ENCODE results near the gene CFAP52.
A peak's percentile ranks its signal among the peaks of the same experiment; 100 is the strongest.
"Not testable (repeated sequence)": the region's sequence is repeated elsewhere in the genome, so short reads cannot be mapped to it uniquely, and the experiment has no call there.

CFAP52 gene

GRCh38 chr17:9594065-9594464, 17.6 kb downstream of the CFAP52 start (continued):
- no peak for TF ChIP-seq ZNF341 (tag by site-specific recombination; IDR thresholded peaks at IDR 0.05; ENCODE audit: low read depth)
- no peak for TF ChIP-seq ZSCAN18 (tag by site-specific recombination; IDR thresholded peaks at IDR 0.05)
- no peak for TF ChIP-seq ZNF157 (tag by site-specific recombination; IDR thresholded peaks at IDR 0.05)

- POLR2A ChIA-PET = not testable (repeated sequence)
- CTCF ChIA-PET = interaction anchor here (0.5 to 3.1 kb wide), 3 partner anchors 20 to 232 kb away, joined by 3 to 9 read pairs (median 3); no protein-coding TSS in a partner anchor
Observed at GRCh38 chr17:9597638-9598037, 21.2 kb downstream of the CFAP52 start.

GRCh38 chr17:9598661-9599060, 22.2 kb downstream of the CFAP52 start:
- H3K36me3 ChIP-seq (ENCODE audit: control insufficient read depth in 2 of 2, insufficient read depth in 1 of 2, low read length in 2 of 2) = no peaks in the 10 kb centered on the region
- CTCF ChIA-PET = no interaction called here
- no peak overlapping the region for H3K27ac ChIP-seq (ENCODE audit: extremely low read depth, low read depth, low read length)
- H3K4me3 ChIP-seq (ENCODE audit: low read depth, low read length) = no peak overlapping the region
- POLR2A ChIA-PET = no interaction called here
- no peaks in the 10 kb centered on the region for H3K4me1 ChIP-seq (ENCODE audit: control insufficient read depth, insufficient read depth, low read length)
- no peaks in the 10 kb centered on the region for H3K9me3 ChIP-seq (ENCODE audit: control insufficient read depth, insufficient read depth, low read depth, low read length)
- TF ChIP-seq PRDM4 (tag by site-specific recombination; IDR thresholded peaks at IDR 0.05) (no peak), ZNF274 (IDR thresholded peaks at IDR 0.05; ENCODE audit: low read length) (no peak), ZNF274 (tag by site-specific recombination; IDR thresholded peaks at IDR 0.05; ENCODE audit: borderline replicate concordance) (no peak), RBAK (tag by site-specific recombination; IDR thresholded peaks at IDR 0.05) (no peak), TSHZ1 (tag by site-specific recombination; IDR thresholded peaks at IDR 0.05; ENCODE audit: borderline replicate concordance) (no peak), KLF1 (tag by site-specific recombination; IDR thresholded peaks at IDR 0.05) (no peak), PRDM6 (tag by site-specific recombination; IDR thresholded peaks at IDR 0.05) (no peak), ZNF623 (tag by site-specific recombination; IDR thresholded peaks at IDR 0.05) (no peak), ZNF280C (tag by site-specific recombination; IDR thresholded peaks at IDR 0.05) (no peak), CTCF (tag by site-specific recombination; IDR thresholded peaks at IDR 0.05) (no peak), ZNF211 (tag by site-specific recombination; IDR thresholded peaks at IDR 0.05; ENCODE audit: low read depth) (no peak), ZNF10 (tag by site-specific recombination; IDR thresholded peaks at IDR 0.05) (no peak), ZNF529 (tag by site-specific recombination; IDR thresholded peaks at IDR 0.05; ENCODE audit: insufficient replicate concordance) (no peak), ZNF366 (tag by site-specific recombination; conservative IDR thresholded peaks at IDR 0.05) (no peak), ZNF580 (tag by site-specific recombination; IDR thresholded peaks at IDR 0.05) (no peak)

More at GRCh38 chr17:9597638-9598037, 21.2 kb downstream of the CFAP52 start:
- not testable (repeated sequence) for H3K4me3 ChIP-seq (ENCODE audit: low read depth, low read length); H3K27ac ChIP-seq (ENCODE audit: extremely low read depth, low read depth, low read length); H3K9me3 ChIP-seq (ENCODE audit: control insufficient read depth, insufficient read depth, low read depth, low read length); H3K36me3 ChIP-seq (ENCODE audit: control insufficient read depth in 2 of 2, insufficient read depth in 1 of 2, low read length in 2 of 2); H3K4me1 ChIP-seq (ENCODE audit: control insufficient read depth, insufficient read depth, low read length)
- peak; percentile 95 for TF ChIP-seq ZNF596 (tag by site-specific recombination; IDR thresholded peaks at IDR 0.05)

All from HEK293 (cell line).